Esophagus muscularis mucosa (tissue), 3 donors: ENCODE measurements around the gene ARSB.

Experiments
- CTCF ChIP-seq, 3 experiments: fragments of 200-600 bp in 2 of 3; fragments of 450-650 bp in 1 of 3; sonication (generic) in 2 of 3; IDR thresholded peaks; one replicate each; pipeline ENCODE4 v1.5.1; 2017 to 2019; ENCODE audit warnings: antibody characterized with exemption in 3 of 3, mild to moderate bottlenecking in 2 of 3, moderate library complexity in 1 of 3
- POLR2AphosphoS5 ChIP-seq, 2 donors: sonication (generic); formaldehyde crosslinking; IDR thresholded peaks; one replicate each; pipeline ENCODE4 v1.6.1; 2017; ENCODE audit warnings: antibody characterized with exemption in 2 of 2

DNA sequence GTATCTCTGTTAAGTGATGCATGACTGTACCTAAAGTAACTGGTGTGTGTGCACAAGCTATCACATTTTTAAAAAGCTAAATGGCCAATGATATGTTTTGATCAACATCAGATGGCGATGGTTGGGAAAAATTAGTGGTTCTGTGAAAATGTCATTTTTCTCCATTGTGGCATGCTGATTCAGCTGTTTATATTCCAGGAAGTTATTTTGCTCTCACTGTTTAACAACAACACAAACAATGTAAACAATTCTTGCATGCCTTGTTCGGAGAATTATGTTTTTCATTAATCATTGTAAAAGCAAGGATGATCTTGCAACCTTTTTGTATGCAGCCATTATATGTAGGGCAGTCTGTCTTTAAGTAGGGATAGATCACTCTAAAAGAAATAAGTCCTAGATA lies 230.5 kb downstream of the ARSB start:
- no peak for TF ChIP-seq CTCF (IDR thresholded peaks at IDR 0.05)
- TF ChIP-seq POLR2AphosphoS5 (IDR thresholded peaks at IDR 0.05): no peak
